Ishikawa (cell line): ENCODE data around the gene KRTAP12-2.

Experiments
- CEBPB ChIP-seq: IDR thresholded peaks from 2 replicates; pipeline ENCODE4 v1.6.1; 2012
- CREB1 ChIP-seq: IDR thresholded peaks from 2 replicates; pipeline ENCODE4 v1.6.1; 2012; ENCODE audit warnings: low read depth
- FOXM1 ChIP-seq: IDR thresholded peaks from 2 replicates; pipeline ENCODE4 v1.6.1; 2012; ENCODE audit warnings: low read depth, borderline replicate concordance
- RAD21 ChIP-seq: IDR thresholded peaks from 2 replicates; pipeline ENCODE4 v1.6.1; 2012; ENCODE audit warnings: low read depth
- YY1 ChIP-seq: IDR thresholded peaks from 2 replicates; pipeline ENCODE4 v1.6.1; 2012; ENCODE audit warnings: low read depth
- TF ChIP-seq, protein P1 (sequence below): IDR thresholded peaks from 2 replicates; pipeline ENCODE4 v1.6.1; 2012; ENCODE audit warnings: low read depth, mild to moderate bottlenecking
- TF ChIP-seq, protein P2 (sequence below): IDR thresholded peaks from 2 replicates; pipeline ENCODE4 v1.6.1; 2012

DNA sequence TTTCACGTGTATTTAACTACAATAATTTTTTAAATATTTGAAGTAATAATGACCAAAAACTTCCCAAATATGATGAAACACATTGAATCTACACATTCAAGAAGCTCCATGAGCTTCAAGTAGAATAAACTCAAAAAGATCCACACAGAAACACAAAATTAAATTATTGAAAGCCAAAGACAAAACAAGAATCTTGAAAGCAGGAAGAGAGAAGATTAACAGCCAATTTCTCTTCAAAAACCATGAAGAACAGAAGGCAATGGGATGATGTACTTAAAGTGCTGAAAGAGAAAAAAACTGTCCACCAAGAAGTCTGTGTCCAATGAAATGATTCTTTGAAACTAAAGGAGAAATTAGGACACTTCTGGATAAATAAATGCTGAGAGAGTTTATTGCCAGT lies 34.7 kb downstream of the KRTAP12-2 start:
- TF ChIP-seq FOXM1, result no peak
- no peak for TF ChIP-seq CEBPB
- TF ChIP-seq, protein P1, sequence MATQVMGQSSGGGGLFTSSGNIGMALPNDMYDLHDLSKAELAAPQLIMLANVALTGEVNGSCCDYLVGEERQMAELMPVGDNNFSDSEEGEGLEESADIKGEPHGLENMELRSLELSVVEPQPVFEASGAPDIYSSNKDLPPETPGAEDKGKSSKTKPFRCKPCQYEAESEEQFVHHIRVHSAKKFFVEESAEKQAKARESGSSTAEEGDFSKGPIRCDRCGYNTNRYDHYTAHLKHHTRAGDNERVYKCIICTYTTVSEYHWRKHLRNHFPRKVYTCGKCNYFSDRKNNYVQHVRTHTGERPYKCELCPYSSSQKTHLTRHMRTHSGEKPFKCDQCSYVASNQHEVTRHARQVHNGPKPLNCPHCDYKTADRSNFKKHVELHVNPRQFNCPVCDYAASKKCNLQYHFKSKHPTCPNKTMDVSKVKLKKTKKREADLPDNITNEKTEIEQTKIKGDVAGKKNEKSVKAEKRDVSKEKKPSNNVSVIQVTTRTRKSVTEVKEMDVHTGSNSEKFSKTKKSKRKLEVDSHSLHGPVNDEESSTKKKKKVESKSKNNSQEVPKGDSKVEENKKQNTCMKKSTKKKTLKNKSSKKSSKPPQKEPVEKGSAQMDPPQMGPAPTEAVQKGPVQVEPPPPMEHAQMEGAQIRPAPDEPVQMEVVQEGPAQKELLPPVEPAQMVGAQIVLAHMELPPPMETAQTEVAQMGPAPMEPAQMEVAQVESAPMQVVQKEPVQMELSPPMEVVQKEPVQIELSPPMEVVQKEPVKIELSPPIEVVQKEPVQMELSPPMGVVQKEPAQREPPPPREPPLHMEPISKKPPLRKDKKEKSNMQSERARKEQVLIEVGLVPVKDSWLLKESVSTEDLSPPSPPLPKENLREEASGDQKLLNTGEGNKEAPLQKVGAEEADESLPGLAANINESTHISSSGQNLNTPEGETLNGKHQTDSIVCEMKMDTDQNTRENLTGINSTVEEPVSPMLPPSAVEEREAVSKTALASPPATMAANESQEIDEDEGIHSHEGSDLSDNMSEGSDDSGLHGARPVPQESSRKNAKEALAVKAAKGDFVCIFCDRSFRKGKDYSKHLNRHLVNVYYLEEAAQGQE, result no peak
- TF ChIP-seq YY1, result no peak
- TF ChIP-seq, protein P2, sequence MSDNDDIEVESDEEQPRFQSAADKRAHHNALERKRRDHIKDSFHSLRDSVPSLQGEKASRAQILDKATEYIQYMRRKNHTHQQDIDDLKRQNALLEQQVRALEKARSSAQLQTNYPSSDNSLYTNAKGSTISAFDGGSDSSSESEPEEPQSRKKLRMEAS, result no peak
- no peak for TF ChIP-seq RAD21
- TF ChIP-seq CREB1, result no peak
